Thyroid gland (tissue), 4 donors: ENCODE measurements around the gene P2RY8. TPM values are rescaled to one million over a fixed set of nuclear protein-coding genes. Genes with fewer than 3 reads are reported as not detected.
"Not testable (repeated sequence)": the region's sequence is repeated elsewhere in the genome, so short reads cannot be mapped to it uniquely, and the experiment has no call there.

Source experiments
- DNase-seq, 2 donors: peaks; one replicate each; pipeline ENCODE4 v3.0.0-alpha.2; 2019
- H3K27ac ChIP-seq, 3 donors: fragments of 200-600 bp; sonication (generic); 1 replicate in 2 of 3; 2 replicates in 1 of 3; pipeline ENCODE4 v1.5.1; 2016 to 2019; ENCODE audit warnings: mild to moderate bottlenecking in 1 of 3, moderate library complexity in 1 of 3
- H3K27me3 ChIP-seq: fragments of 200-600 bp; sonication (generic); one replicate; pipeline ENCODE4 v1.5.1; 2019
- H3K36me3 ChIP-seq, 2 donors: fragments of 200-600 bp; sonication (generic); one replicate each; pipeline ENCODE4 v1.5.1; 2016 to 2019
- H3K4me1 ChIP-seq, 2 donors: fragments of 200-600 bp; sonication (generic); one replicate each; pipeline ENCODE4 v1.5.1; 2017 to 2019
- H3K4me3 ChIP-seq, 3 donors: fragments of 200-600 bp; sonication (generic); replicated peaks in 1 of 3; 1 replicate in 2 of 3; 2 replicates in 1 of 3; pipeline ENCODE4 v1.5.1; 2016; ENCODE audit warnings: mild to moderate bottlenecking in 1 of 3
- H3K9me3 ChIP-seq: fragments of 200-600 bp; sonication (generic); one replicate; pipeline ENCODE4 v1.5.1; 2017
- CTCF ChIP-seq, 6 experiments: fragments of 200-600 bp in 3 of 6; fragments of 450-650 bp in 3 of 6; sonication (generic) in 3 of 6; IDR thresholded peaks; one replicate each; pipeline ENCODE4 v1.5.1; 2016 to 2019; ENCODE audit warnings: antibody characterized with exemption in 6 of 6, mild to moderate bottlenecking in 2 of 6, inconsistent platforms in 1 of 6, moderate library complexity in 1 of 6
- POLR2A ChIP-seq, 2 donors: fragments of 450-650 bp; IDR thresholded peaks; one replicate each; pipeline ENCODE4 v1.6.1; 2017; ENCODE audit warnings: antibody characterized with exemption in 2 of 2, mild to moderate bottlenecking in 2 of 2, moderate library complexity in 1 of 2
- WGBS, 2 donors: methylation state at CpG; one replicate each; pipeline ENCODE4 v1.1.5; 2017; 5-methylcytosine and 5-hydroxymethylcytosine counted together
- intact Hi-C: fragments of 100-400 bp; cut with DNase I; formaldehyde crosslinking; loops from one replicate; pipeline ENCODE4 v1.15.1; 2023
- total RNA-seq, 4 donors: library from RNA; depleted of rRNA; stranded (reverse); fragments of >200 nt; gene quantifications; one replicate each; pipeline ENCODE4 v1.2.3, GENCODE V29; 2016

Gene P2RY8
- total RNA-seq, 4 donors from 2014 or later: 2.4 to 11.9 (median 3.0) TPM

DNA sequence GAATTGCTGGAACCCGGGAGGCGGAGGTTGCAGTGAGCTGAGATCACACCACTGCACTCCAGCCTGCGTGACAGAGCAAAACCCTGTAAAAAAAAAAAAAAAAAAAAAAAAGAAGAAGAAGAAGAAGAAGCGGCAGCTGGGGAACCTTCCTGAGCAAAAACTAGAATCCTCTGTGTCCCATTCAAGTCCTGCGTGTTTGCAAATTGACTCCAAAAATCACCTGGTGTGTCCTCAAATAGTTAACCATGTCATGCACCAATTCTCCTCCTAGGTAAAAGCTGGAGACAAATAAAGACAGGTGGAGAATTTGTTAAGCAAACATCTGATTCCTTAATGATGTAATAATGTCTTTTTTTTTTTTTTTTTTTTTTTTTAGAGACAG is 52.4 kb downstream of the P2RY8 start:
- no peak overlapping the region for H3K27ac ChIP-seq
- intact Hi-C loops: no loop called here

GRCh38 chrX:1483843-1484637 is 52.9 kb downstream of the P2RY8 start:
- intact Hi-C loops: no loop called here
- Histone ChIP-seq H3K36me3 (no peaks in the 10 kb centered on the region), H3K4me3 (no peak overlapping the region), H3K27ac (no peak overlapping the region), H3K27me3 (no peaks in the 10 kb centered on the region), H3K9me3 (no peaks in the 10 kb centered on the region), H3K4me1 (no peaks in the 10 kb centered on the region)
- WGBS, 2 donors: 81 to 88% methylated on average over 15 of the region's 15 CpGs
- DNase-seq: no peak
- TF ChIP-seq CTCF (IDR thresholded peaks at IDR 0.05) (no peak), POLR2A (IDR thresholded peaks at IDR 0.05) (no peak)

More for the DNA sequence above, 52.4 kb downstream of the P2RY8 start:
- DNase-seq: no peak
- no peaks in the 10 kb centered on the region for H3K4me1 ChIP-seq
- H3K27me3 ChIP-seq: no peaks in the 10 kb centered on the region
- no peaks in the 10 kb centered on the region for H3K36me3 ChIP-seq
- TF ChIP-seq POLR2A (IDR thresholded peaks at IDR 0.05) (no peak), CTCF (IDR thresholded peaks at IDR 0.05) (no peak)
- WGBS, 2 donors: 82 to 93% methylated on average over 5 of the region's 5 CpGs
- no peak overlapping the region for H3K4me3 ChIP-seq
- no peaks in the 10 kb centered on the region for H3K9me3 ChIP-seq

DNA sequence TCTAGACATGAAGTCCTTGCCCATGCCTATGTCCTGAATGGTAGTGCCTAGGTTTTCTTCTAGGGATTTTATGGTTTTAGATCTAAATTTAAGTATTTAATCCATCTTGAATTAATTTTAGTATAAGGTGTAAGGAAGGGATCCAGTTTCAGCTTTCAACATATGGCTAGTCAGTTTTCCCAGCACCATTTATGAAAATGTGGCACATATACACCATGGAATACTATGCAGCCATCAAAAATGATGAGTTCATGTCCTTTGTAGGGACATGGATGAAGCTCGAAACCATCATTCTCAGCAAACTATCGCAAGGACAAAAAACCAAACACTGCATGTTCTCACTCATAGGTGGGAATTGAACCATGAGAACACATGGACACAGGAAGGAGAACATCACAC is 54.5 kb downstream of the P2RY8 start:
- H3K4me3 ChIP-seq, DNase-seq, H3K9me3 ChIP-seq, H3K27me3 ChIP-seq, H3K36me3 ChIP-seq, H3K4me1 ChIP-seq, intact Hi-C loops, H3K27ac ChIP-seq: not testable (repeated sequence)
- 100% methylated on average over 1 of the region's 2 CpGs for WGBS, 2 donors

DNA sequence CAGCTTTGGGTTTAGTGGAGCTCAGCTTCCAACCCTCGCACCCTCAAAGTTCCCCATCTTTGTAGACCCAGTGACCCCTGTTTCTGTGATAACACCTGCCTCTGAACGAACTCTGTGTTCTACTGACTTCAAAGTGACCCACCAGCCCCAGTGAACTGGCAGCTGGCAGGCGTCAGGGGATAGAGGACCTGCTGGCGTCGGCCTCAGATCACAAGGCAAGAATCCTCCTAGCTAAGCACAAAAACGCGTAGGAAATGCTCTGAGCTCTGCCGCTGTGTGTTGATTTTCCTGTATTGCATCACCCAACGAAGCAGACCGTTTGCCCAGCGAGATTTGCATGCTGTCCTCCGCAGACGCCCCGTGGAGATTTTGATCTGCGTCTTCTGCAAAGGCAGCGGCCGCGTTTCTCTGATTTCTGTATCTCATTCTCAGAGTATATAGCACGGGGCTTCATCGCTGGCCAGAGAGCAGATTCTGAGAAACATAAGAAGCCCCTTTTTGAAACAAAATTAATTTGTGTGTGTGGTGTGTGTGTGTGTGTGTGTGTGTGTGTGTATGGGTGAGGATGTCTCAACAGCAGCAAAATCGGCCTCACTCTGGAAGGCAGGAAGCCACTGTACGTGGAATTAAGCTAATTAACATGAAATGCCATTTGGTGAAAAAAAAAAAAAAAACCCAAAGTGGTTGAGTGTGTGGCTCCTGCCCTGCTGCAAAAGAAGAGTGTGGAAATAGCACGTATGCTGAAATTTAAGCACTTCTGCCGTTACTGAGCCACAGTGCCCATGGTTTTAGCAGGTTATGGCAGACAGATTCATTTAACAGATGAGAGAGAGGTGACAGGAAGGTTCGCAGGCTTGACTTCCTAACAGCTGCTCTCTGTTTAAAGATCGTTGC is 55.1 kb downstream of the P2RY8 start:
- Histone ChIP-seq H3K27ac (peak overlapping the region in 2 of 3 donors; percentile 15 to 44), H3K9me3 (no peaks in the 10 kb centered on the region), H3K4me3 (no peak overlapping the region), H3K36me3 (no peaks in the 10 kb centered on the region), H3K4me1 (no peaks in the 10 kb centered on the region), H3K27me3 (no peaks in the 10 kb centered on the region)
- WGBS, 2 donors: 15 to 36% methylated on average over 24 to 26 of the region's 26 CpGs
- intact Hi-C loops: no loop called here
- DNase-seq: peak; percentile 36
- TF ChIP-seq POLR2A (IDR thresholded peaks at IDR 0.05): no peak
- no peak for TF ChIP-seq CTCF (IDR thresholded peaks at IDR 0.05)

DNA sequence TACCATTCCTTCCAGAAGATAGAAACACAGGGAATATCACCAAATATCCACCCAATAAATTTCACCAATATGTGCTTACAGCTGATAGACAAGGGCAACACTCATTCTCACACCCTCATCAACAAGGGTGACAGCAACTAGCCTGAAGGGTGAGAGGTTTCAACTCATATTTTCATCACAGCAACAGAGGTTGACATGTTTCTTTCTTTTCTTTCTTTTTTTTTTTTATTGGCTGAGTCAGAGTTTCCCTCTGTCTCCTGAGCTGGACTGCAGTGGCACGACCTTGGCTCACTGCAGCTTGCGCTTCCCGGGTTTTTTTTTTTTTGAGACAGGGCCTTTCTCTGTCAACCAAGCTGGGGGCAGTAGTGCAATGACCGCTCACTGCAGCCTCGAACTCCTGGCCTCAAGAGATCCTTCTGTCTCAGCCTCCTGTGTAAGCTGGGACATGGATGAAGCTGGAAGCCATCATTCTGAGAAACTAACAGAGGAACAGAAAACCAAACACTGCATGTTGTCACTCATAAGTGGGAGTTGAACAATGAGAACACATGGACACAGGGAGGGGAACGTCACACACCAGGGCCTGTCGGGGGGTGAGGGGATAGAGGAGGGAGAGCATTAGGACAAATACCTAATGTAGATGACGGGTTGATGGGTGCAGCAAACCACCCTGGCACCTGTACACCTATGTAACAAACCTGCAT is 56.8 kb downstream of the P2RY8 start:
- no peak for DNase-seq
- WGBS, 2 donors: 79% methylated on average over 8 of the region's 8 CpGs
- no peaks in the 10 kb centered on the region for H3K9me3 ChIP-seq
- H3K27ac ChIP-seq: no peak overlapping the region
- H3K27me3 ChIP-seq: no peaks in the 10 kb centered on the region
- no peak overlapping the region for H3K4me3 ChIP-seq
- TF ChIP-seq POLR2A (IDR thresholded peaks at IDR 0.05) (no peak), CTCF (IDR thresholded peaks at IDR 0.05) (no peak)
- H3K36me3 ChIP-seq: no peaks in the 10 kb centered on the region
- intact Hi-C loops: no loop called here
- no peaks in the 10 kb centered on the region for H3K4me1 ChIP-seq
